Lower leg skin (tissue), 4 donors: ENCODE results near the gene MAF. TPM values are rescaled to one million over a fixed set of nuclear protein-coding genes. Genes with fewer than 3 reads are reported as not detected.

Experiments
- DNase-seq, 2 donors: peaks; one replicate each; pipeline ENCODE4 v3.0.0-alpha.2; 2019; ENCODE audit warnings: low spot score in 2 of 2
- H3K4me3 ChIP-seq: fragments of 200-600 bp; sonication (generic); 2 replicates; pipeline ENCODE4 v1.5.1; 2017; ENCODE audit warnings: mild to moderate bottlenecking, low read depth; ENCODE audit not compliant: poor library complexity, severe bottlenecking
- CTCF ChIP-seq, 3 donors: fragments of 450-650 bp; IDR thresholded peaks; one replicate each; pipeline ENCODE4 v1.5.1; 2016; ENCODE audit warnings: antibody characterized with exemption in 3 of 3, mild to moderate bottlenecking in 3 of 3, moderate library complexity in 2 of 3
- POLR2A ChIP-seq, 2 donors: fragments of 450-650 bp; IDR thresholded peaks; one replicate each; pipeline ENCODE4 v1.6.1; 2016 to 2017; ENCODE audit warnings: antibody characterized with exemption in 2 of 2, mild to moderate bottlenecking in 1 of 2, moderate library complexity in 1 of 2
- WGBS, 2 donors: methylation state at CpG; one replicate each; pipeline ENCODE4 v1.1.5; 2018; 5-methylcytosine and 5-hydroxymethylcytosine counted together
- intact Hi-C: fragments of 100-400 bp; cut with DNase I; formaldehyde crosslinking; loops from one replicate; pipeline ENCODE4 v1.15.0; 2023; ENCODE audit warnings: low total_unique reads
- total RNA-seq, 4 donors: library from RNA; depleted of rRNA; stranded (reverse); fragments of >200 nt; gene quantifications; one replicate each; pipeline ENCODE4 v1.1.0, GENCODE V29; 2016

MAF gene
- total RNA-seq, 4 donors from 2014 or later = 72.4 to 205 (median 105) TPM

DNA sequence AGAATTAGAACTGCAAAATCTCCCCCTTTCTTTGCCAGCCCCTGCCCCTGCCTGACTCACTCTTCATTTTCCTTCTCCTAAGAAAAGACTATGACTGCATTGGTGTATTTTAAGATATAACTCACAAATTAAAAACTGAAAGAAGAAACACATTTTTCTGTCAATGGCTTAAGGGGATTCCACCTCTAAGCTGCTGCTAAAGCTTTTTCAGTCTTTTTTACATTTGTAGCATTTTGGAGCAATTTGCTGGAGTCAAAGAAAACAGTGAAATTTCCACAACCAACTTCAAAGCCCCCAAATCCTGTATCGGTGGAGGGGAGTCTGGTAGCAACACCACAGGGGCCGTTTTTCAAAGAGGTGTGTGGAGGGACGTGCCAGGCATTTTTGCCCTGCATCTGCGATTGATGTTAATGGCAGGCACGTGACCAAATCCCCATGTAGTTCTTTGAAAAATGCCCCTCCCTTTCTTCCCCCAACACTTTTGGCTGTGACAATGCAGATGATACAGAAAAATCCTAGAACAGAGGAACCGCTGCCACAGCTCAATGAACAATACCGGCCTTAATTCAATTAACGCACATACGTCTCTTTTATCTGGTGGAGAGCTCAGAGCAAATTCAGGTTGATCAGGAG is 28.5 kb downstream of the MAF start:
- no peak for DNase-seq
- H3K4me3 ChIP-seq = no peak overlapping the region
- TF ChIP-seq CTCF (IDR thresholded peaks at IDR 0.05) (no peak), POLR2A (IDR thresholded peaks at IDR 0.05) (no peak)
- 38 to 55% methylated on average over 9 of the region's 9 CpGs for WGBS, 2 donors
- intact Hi-C loops = no loop called here

DNA sequence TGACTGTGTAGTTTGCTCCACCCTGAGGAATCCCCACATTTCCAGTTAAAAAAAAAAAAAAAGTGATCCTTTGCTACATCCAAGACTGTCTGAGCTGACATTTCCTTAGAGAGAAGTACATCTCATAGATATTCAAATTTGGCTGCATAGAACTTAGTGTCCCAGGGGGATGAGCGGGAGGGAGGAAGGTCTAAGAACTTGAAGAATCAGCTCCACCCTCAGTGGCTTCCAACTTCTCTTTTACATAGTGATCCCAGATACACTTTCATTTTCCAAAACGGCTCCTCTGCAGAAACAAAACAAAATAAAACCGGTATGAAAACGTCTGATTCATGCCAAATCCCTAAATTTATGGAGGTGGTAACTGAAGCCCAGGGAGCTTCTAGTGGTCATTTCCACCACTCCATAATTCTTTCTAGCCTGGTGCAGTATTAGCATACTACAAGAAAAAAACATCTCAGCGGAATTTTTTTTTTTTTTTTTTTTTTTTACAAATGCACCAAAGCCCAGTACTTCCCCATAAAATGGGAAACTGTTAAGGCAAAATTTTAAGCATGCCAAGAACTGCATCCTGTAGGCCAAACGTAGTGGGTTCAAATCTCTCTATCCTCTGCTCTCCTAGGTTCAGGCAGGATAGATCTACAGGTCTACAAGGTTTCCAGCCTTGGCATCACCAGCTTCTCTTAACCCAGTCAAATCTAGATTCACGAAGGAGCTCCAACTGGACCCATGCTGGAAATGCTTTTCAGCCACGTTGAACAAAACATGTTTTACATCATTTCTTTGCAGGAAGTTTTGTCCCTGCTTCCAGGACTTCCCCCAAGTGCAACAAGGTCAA is 29.3 kb downstream of the MAF start:
- no peak overlapping the region for H3K4me3 ChIP-seq
- intact Hi-C loops = no loop called here
- TF ChIP-seq POLR2A (IDR thresholded peaks at IDR 0.05) (no peak), CTCF (IDR thresholded peaks at IDR 0.05) (no peak)
- 16 to 28% methylated on average over 8 of the region's 8 CpGs for WGBS, 2 donors
- DNase-seq = no peak

DNA sequence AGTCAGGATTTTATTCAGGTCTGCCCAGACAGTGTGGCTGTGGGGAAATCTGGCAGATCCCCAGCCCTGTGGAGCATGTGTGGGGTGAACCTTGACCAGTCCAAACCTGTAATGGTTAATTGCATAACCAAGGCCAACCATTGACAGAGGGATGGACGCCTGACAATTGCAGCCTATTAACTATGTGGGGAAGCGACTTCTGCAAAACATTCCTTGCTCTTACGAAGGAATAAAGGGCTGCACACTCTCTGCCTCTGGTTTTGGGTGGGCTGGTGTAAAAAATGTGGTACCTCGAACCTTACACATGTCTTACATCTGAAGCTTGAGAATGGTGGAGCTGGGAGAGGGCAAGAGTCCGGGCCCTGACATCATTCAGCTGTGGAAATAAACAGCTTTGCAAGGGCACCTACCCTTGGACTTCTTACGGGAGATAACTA is 35.8 kb downstream of the MAF start:
- 87 to 90% methylated on average over 6 of the region's 6 CpGs for WGBS, 2 donors
- no peak overlapping the region for H3K4me3 ChIP-seq
- no peak for DNase-seq
- TF ChIP-seq CTCF (IDR thresholded peaks at IDR 0.05) (no peak), POLR2A (IDR thresholded peaks at IDR 0.05) (no peak)
- intact Hi-C loops = no loop called here

DNA sequence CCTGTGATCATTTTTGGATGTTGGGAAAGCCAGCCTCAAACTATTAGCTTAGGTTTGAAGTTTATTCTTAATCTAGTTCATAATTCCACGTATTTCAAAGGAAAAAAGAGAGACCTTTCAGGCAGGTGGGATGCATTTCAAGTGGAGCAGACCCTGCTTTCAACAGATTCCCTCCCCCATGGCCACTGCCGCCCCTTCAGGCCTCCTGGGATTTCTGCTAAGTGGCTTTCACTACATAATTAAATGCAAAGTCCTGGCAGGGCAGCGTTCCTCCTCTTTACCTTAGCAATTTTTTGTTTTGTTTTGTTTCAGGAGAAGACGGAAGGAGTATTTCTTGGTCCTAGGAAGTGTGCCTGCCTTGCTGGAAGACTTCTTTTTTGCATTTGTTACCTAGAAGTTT is 36.6 kb downstream of the MAF start:
- H3K4me3 ChIP-seq = no peak overlapping the region
- WGBS, 2 donors = 82 to 83% methylated on average over 4 of the region's 4 CpGs
- TF ChIP-seq POLR2A (IDR thresholded peaks at IDR 0.05) = no peak
- no peak for TF ChIP-seq CTCF (IDR thresholded peaks at IDR 0.05)
- no peak for DNase-seq
- intact Hi-C loops = no loop called here

DNA sequence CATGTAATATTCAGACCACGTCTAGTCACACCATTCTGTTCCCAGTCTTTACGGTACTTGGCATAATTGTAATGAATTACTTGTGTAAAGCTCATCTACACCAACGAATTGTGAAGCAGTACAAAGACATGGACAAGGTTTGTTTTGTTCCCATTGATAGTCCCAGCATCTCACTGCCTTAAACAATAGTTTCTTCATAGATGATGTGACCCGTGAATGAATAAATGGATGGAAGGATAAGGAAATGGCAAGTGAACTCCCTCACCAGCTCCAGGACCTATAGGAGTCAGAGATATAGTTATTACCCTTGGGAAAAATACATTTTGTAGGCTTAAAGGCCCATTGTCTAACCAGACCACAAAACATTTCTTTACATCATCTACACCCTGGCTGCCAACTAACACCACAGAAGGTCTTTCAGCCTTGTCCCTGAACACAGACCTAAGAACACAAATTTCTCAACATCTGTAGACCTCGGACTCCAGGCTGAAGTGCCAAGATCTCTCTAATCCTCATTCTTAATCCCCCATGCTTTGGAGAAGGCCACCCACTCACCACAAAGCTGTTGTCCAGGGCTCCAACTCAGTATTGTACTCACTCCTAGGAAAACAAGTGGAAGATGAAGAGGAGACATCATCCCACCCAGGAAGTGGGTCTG is 38.2 kb downstream of the MAF start:
- TF ChIP-seq CTCF (IDR thresholded peaks at IDR 0.05) (no peak), POLR2A (IDR thresholded peaks at IDR 0.05) (no peak)
- no peak for DNase-seq
- intact Hi-C loops = no loop called here
- H3K4me3 ChIP-seq = no peak overlapping the region
- WGBS, 2 donors = 80 to 86% methylated on average over 5 of the region's 5 CpGs
